NK-92 treated with Interleukin-12 subunit alpha and Interleukin-12 subunit beta, amount 100 ng/mL, for 24 hours (cell line): ENCODE measurements around the gene CLASP1.
"Not testable (repeated sequence)": the region's sequence is repeated elsewhere in the genome, so short reads cannot be mapped to it uniquely, and the experiment has no call there.

ENCODE experiments used
- DNase-seq: peaks from one replicate; lab custom pipeline; 2025; lab: John Stamatoyannopoulos, UW

Gene CLASP1

DNA sequence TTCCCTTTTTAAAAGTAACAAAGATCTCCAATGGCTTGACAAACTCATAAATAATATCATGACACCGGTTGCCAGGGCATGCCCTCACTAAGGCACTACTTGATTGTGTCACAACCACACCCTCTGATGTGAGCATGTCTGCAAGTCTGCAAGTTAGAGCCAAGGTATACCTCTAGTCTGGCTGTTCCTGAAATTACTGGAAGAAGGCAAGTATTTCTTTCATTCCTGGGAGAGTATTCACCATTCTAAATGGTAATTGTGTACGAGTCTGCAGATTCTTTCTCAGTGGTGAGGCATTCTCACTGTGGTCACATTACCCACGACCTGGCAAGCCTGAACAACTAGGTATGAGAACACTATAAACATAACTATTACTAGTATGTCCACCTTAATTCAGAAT, 144.3 kb downstream of the CLASP1 start:
- DNase-seq = no peak

DNA sequence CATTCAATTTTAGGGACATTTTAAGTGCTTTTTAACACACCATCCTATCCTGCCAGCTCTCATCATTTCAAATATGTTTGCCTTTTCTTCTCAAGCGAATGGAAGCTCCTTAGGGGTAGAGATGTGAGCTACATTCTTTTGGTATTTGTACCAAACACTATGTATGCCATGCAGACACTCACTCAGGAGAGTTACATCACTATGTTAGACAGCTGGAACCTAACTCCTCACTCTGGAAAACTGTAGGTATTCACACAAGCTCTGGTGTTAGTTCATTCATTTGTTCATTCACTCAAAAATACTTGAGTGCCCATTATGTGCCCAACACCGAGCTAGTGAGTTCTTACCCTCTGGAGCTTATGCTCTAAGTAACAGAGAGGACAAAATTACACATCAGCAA, 144.9 kb downstream of the CLASP1 start:
- no peak for DNase-seq

DNA sequence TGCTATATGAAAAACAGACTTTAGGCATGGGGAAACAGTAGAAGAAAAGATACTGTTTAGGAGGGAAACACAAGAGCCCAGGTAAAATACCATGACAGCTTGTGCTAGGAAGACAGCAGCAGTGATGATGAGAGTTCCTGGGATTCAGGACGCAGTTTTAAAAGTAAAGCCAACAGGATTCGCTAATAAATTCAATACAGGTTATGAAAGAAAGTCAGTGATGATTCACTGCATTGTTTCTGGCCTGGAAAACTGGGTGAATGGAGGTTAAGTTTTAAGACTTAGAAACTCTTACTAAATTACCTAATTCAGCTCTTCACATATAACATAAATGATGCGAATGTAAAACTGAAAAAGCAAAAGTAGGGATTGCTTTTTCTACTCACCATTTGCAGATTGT, 146.5 kb downstream of the CLASP1 start:
- DNase-seq = no peak

DNA sequence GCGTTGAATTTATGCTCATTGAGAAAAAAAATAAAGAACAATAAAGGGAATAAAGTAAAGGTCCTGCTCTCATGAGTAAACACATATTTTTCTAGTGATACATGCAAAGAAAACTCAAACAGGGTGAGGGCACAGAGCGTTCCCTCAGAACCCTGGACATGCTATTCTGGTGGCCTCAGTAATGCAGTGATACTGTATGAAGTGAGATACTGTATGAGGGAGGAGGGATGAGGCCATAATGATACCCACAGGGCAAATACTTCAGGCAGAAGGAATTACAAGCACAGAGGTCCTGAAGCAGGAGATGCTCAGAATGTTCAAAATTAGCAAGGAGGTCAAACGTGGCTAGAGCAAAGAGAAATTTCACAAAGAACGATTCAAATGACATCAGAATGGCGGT, 147.0 kb downstream of the CLASP1 start:
- DNase-seq = no peak

DNA sequence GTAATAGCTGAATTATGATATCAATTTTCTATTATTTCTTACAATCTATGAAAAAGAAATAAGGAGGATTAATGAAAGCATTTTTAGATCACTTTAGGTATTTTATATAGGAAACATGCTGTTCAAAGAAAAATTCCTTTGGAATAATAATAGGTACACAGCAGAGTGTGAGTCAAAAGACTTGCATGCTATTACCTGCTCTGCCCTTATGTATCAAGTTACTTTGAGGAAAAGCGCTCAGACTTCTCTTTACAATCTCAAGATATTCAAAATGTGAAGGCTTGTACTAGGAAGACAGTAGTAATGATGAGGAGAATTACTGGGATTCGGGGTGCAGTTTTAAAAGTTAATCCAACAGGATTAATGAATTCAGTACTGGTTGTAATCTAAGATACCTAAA, 147.7 kb downstream of the CLASP1 start:
- DNase-seq = no peak

DNA sequence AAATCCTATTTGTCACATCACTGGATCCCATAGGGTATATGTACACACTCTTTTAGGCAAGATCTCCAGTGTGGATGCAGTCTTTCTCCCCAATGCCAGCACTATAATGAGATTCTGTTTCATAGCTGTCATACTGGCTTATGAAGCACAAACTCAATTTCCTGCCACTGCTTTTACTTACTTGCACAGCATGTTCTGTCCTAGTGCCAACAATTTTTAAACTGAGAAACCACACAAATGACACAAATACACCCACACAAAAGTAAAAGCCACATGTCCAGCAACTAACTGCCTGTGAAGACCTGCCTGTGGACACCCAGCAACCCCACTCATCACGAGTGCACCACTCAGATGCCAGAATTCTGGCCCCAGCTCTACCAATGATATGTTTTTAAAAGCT, 148.2 kb downstream of the CLASP1 start:
- no peak for DNase-seq

DNA sequence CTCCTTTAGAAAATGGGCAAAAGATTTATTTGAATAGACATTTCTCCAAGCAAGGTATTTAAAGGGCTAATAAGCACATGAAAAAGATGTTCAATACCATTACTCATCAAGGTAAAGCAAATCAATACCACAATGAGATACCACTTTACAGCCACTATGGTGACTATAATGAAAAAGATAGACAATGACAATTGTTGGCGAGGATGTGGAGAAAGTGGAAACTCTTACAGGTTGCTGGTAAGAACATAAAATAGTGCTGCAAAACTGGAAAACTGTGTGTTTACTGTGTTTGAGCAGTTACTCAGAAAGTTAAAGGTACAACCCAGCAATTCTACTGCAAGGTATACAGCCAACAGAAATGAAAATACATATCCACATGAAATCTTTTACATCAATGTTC, 150.5 kb downstream of the CLASP1 start:
- no peak for DNase-seq

DNA sequence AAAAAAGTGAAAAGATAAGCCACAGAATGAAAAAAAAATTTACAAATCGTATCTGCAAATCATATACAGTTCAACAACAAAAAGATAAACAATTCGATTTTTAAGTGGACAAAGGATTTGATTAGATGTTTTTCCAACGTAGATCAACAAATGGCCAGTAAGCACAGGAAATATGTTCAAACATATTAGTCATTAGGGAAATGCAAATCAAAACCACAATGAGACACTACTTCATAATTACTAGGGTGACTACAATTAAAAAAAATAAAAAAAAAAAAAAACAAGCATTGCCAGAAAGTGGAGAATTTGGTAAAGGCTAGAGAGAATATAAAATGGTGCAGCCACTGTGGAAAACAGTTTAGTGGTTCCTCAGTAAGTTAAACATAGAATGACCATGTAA, 156.9 kb downstream of the CLASP1 start:
- DNase-seq = no peak

DNA sequence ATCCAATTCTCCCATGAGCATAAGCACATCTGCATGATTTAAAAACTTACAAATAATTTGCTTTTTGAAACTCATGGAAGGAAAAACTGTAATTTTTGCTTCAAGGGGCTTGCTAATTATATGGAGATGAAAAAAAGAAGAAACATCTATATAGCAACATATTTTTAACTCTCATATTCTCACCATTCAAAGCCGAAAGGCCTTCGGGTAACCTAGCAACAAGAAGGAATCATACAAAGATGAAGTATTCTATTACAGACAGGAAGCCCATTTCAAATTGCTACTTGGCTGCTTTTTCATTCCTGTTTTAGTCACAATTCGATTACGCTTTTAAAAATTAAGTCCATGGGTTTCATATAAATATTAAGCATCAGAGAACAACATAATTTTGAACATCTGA, 157.7 kb downstream of the CLASP1 start:
- DNase-seq = no peak

DNA sequence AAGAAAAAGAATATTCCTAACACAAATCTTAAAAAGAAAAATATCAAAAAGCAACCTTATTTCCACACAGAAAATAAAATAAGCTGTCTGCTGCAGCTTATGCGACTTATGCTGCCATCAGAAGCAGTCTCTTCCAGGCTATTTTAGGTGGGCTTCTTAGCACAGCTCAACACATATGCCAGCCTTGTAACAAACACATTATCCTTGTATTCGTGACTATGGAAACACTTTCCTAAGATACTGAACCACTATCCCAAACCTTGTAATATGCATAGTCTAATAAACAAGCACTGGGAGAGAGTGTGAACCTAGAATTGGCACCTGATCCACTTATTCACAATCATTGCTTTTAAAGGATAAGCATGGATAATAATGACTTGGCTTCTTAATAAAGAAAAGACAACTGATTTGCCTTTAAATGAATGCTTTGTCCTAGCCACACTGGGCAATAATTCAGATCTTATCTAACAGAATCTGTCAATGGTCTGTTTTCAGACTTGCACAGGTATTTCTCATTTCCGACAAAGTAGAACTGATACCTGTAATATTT, 158.6 kb downstream of the CLASP1 start:
- no peak for DNase-seq

DNA sequence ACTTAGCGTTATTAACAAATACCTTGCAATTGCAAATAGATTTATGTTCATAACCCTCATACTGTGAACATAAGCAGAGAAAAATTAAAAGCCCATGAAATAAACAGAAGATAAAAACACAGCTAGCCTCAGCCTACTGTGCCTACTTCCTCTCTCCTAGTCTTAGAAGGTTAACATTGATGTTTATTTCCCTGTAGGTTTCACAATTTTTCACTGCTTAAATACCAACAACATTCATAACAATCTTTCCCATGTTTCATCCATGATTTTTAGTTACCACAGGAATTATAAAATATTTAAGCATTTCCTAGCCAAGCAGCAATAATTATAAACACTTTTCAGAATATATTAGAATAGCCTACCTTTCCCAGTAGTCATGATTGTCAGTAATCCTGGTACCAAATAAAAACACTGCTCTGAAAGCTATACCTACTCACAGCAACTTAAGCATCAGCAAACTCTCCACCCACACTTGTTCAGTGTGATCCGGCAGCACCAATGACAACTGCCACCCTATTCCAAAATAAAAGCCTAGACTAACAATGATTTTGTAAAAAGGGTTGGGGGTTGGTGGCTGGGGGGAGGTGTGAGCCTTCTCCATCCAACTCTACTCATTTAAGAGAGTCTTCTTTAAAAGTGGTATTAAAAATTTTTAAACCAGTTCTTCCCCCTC, 159.2 kb downstream of the CLASP1 start:
- no peak for DNase-seq

DNA sequence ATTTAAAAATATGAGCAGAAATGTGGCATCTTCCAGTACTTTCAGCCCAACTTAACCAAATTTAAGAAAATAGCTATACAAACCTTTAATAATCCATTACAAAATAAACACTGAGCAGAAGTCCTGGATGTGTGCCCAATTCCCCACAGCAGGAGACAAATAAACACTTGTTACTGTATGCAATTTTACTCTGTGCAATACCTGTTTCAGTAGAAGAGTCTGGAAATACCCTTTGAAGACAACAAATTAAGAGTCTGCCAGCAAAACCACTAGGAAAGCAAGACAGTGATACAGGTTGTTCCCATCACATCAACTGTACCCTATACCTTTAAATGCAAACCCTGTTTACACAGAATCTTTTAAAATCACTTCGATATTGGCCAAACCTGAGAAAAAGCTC, 160.0 kb downstream of the CLASP1 start:
- no peak for DNase-seq

DNA sequence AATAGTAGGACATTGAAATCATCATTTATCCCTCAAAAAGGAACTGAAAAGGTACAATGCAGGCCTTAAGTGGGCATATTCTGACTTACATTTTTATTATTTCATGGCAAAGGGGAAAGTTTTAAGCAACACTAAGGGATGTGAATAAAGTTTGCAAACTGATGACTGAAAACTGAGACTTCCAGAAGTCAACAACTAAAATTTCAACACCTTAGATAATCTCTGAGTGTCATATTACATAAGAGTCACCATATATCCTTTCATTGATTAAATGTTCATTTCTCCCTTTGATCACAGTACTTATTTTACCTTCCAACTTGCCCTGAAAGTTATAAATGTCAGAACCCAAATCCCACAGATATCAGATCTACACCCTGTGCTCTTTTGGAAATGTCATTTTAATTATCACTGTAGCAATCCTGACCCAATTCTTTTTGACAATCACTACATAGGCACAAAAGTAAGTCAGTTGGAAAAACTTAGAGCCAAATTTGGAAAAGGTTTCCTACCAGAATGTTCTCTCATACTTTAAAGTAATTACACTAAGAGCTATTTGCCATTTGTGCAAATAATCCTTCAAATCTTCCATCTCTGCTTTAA, 163.0 kb downstream of the CLASP1 start:
- no peak for DNase-seq

DNA sequence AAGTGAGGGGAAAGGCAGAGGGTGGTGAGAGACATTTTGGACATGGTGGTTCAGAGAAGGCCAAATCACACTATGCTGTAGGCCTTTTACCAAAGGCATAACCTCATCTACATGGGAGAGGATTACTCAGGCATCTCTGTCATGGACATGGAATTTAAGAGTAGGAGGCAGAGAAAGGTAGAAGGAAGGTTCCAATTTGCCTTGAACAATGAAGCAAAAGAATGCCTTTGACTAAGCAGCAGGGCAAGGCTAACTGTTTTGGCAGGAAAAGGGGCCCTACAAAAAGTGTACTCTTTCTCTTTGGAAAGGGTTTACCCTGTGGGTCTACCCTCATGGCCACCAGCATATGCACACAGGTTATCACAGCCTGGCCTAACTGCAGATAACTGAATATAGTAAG, 164.2 kb downstream of the CLASP1 start:
- no peak for DNase-seq

DNA sequence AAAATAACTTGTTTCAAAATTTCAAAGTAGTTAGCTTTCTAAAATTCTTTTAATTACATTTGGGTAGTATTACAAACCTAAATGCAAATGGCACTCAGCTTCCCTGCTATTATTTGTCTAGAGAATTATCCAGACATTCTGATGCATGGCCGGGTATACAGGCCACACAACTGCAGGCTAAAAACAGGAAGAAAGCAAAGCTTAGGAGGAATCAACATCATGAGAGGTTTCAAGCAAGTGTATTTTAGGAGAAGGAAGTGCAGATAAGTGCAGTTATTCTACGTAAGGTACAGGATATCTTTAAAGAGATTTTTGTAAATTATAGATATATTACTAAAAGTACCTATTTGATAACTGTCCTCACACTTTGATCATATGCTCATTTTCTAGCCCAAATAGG, 165.4 kb downstream of the CLASP1 start:
- DNase-seq = no peak

DNA sequence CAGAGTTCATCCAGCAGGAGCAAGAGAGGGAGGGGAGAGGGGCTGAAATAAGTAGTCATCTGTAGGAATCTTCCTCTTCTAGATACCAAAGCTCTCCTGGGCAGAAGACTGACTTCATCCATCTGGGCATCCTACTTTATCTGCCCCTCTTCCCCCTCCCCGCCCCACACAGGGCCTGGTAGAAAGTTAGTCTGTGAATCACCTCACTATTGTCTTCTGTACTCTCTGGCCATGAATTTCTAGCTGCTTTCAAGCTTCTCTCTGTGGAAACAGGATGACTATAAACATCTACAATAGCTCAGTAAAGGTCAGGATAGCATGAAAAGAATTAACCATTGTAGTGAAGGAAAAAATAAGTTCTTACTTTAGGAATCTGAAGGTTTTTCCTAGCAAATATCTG, 166.2 kb downstream of the CLASP1 start:
- DNase-seq = no peak

DNA sequence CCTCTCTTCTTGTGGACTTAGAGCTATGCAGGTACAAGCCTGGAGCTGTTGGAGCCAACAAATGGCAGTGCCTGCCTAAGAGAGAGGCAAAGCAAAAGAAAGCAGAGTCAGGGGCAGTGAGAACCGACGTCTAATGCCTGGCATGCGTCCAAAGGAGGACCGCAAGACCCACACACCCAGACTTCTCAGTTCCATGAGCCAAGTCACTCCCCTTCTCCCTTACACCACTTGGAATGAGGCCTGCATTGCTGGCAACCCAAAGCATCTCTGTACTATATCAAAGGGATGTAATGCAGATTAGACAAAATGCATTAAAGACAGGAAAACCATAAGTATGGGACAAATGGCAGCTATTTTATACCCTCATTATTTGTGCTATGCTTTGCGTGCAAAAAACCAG, 168.4 kb downstream of the CLASP1 start:
- DNase-seq = no peak

DNA sequence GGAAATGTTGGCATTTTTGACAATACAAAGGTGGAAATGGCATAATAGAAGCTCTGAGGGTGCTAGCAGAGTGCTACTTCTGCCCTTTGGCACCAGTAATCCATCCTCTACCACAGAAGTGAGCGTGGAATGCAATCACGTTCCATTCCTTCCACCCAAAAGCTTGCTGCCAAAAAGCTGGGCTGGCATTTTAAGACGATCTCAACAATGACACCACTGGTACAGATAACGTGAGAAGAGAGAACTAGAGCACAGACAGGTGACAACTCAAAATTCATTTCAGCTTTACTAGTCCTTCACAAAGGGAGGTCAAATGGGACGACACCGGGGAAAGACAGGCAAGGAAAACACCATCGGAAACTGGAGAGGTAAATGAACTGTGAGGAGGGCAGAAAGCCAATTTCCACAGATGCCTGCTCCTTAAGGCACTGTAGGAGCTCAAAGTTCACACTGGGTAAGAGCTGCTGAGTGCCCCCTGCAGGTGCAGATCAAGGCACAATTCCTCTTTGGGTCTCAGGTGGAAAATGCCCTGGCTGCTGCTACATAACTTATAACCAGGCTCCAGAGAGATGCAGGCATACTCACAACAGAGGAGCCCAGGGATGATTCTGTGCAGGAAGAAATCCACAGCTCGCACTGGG, 169.3 kb downstream of the CLASP1 start:
- DNase-seq = no peak

DNA sequence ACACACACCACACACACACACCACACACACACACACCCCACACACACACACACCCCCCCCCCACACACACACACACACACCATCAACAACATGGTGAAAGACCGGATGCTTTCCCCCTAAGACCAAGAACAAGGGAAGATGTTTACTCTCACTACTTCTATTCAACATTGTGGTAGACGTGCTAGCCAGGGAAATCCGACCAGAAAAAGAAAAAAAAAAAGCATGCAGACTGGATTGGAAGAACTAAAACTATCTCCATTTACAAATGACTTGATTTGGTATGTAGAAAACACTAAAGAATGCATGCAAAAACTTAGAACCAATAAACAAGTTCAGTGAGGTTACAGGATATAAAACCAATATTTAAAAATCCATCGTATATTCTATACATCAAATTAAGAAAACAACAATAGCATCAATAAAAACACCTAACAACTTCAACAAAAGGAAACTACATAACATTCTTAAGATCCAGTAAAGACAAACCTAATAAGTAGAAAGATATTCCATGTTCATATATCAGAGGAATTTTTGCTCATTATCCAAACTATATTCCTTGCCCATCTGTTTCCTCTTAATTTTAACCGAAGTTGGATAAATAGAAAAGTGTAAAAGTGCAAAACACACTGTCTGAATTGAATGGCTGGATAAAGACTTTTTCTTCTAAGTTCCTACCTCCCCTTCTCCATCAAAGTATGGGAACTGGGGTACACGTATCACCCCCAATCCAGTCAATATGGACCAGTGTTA, 170.1 kb downstream of the CLASP1 start:
- DNase-seq = no peak

DNA sequence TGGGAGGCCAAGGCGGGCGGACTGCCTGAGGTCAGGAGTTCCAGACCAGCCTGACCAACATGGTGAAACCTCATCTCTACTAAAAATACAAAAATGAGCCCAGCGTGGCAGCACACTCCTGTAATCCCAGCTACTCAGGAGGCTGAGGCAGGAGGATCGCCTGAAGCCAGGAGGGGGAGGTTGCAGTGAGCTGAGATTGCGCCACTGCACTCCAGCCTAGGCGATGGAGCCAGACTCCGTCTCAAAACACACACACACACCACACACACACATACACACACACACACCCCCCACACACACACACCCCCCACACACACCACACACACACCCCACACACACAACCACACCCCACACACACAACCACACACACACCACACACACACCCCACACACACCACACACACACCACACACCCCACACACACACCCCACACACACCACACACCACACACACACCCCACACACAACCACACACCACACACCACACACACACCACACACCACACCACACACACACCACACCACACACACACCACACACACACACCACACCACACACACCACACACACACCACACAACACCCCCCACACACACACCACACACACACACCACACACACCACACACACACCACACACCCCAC, 170.8 kb downstream of the CLASP1 start:
- DNase-seq = not testable (repeated sequence)

DNA sequence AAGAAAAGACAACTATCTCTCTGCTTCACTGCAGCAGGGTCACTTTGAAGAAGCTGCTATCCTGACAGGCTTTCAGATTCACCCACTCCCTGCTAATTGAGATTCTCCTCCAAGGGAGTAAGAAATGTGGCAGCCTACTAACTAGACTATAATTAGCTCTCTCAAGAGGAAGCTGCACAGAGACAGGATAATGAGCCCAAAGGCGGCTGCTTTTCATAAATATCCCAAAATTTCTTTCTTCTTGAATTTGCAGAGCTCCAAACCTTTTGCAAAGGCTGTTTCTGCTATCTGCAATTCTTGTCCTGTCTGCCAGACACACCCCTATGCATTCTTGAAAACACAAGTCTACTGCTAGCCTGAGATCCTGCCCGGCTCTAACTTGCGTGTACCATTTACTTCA, 172.6 kb downstream of the CLASP1 start:
- no peak for DNase-seq
